Smooth muscle cell (in vitro differentiated cells): ENCODE data around the gene VMAC. TPM values are rescaled to one million over a fixed set of nuclear protein-coding genes. Genes with fewer than 3 reads are reported as not detected.

ENCODE experiments used
- DNase-seq: peaks from one replicate; lab custom pipeline; 2025; ENCODE audit not compliant: unreplicated experiment; lab: John Stamatoyannopoulos, UW
- H2AFZ ChIP-seq: fragments of 200-600 bp; sonication (generic); 2 replicates; pipeline ENCODE4 v1.6.0; 2016; ENCODE audit warnings: antibody characterized with exemption, low read depth, mild to moderate bottlenecking
- H3F3A ChIP-seq: fragments of 200-600 bp; sonication (generic); 2 replicates; pipeline ENCODE4 v1.6.0; 2017; ENCODE audit warnings: antibody characterized with exemption, low read depth
- H3K27ac ChIP-seq: fragments of 200-600 bp; sonication (generic); 2 replicates; pipeline ENCODE4 v1.5.1; 2016; ENCODE audit warnings: low read depth, mild to moderate bottlenecking
- H3K27me3 ChIP-seq: fragments of 200-600 bp; sonication (generic); 2 replicates; pipeline ENCODE4 v1.6.1; 2016; ENCODE audit warnings: low read depth, mild to moderate bottlenecking
- H3K36me3 ChIP-seq: fragments of 200-600 bp; sonication (generic); 2 replicates; pipeline ENCODE4 v1.5.1; 2016; ENCODE audit warnings: low read depth
- H3K4me1 ChIP-seq: fragments of 200-600 bp; sonication (generic); 2 replicates; pipeline ENCODE4 v1.5.1; 2016; ENCODE audit warnings: low read depth
- H3K4me2 ChIP-seq: fragments of 200-600 bp; sonication (generic); 2 replicates; pipeline ENCODE4 v1.6.0; 2016; ENCODE audit warnings: mild to moderate bottlenecking
- H3K4me3 ChIP-seq: fragments of 200-600 bp; sonication (generic); 2 replicates; pipeline ENCODE4 v1.5.1; 2016; ENCODE audit warnings: mild to moderate bottlenecking
- H3K79me2 ChIP-seq: fragments of 200-600 bp; sonication (generic); 2 replicates; pipeline ENCODE4 v1.6.0; 2016; ENCODE audit warnings: low read depth, mild to moderate bottlenecking
- H3K9ac ChIP-seq: fragments of 200-600 bp; sonication (generic); 2 replicates; pipeline ENCODE4 v1.6.0; 2016; ENCODE audit warnings: low read depth
- H3K9me3 ChIP-seq: fragments of 200-600 bp; sonication (generic); replicated peaks from 2 replicates; pipeline ENCODE4 v1.5.1; 2016; ENCODE audit warnings: low read depth
- H4K20me1 ChIP-seq: fragments of 200-600 bp; sonication (generic); 2 replicates; pipeline ENCODE4 v1.6.0; 2016; ENCODE audit warnings: low read depth
- WGBS: methylation state at CpG from one replicate; pipeline ENCODE4 v1.1.7; 2016; ENCODE audit warnings: low lambda C conversion rate; 5-methylcytosine and 5-hydroxymethylcytosine counted together
- polyA plus RNA-seq: library from polyadenylated mRNA; unstranded; fragments of >200 nt; fragmentation: Nextera tagmentation; extraction: Ambion mirVana; gene quantifications from 2 replicates; pipeline ENCODE4 v1.2.1, GENCODE V29; 2016
- total RNA-seq: library from RNA; depleted of rRNA; stranded (reverse); fragments of >200 nt; gene quantifications from 2 replicates; pipeline ENCODE4 v1.2.3, GENCODE V29; 2014
- TF ChIP-seq, protein P1 (sequence below): fragments of 200-600 bp; sonication (generic); IDR thresholded peaks from 2 replicates; pipeline ENCODE4 v1.5.1; 2017; ENCODE audit warnings: borderline replicate concordance, mild to moderate bottlenecking, antibody characterized with exemption; ENCODE audit not compliant: insufficient read depth, poor library complexity, severe bottlenecking

Gene VMAC
- total and polyA plus RNA-seq, 2 experiments from 2014 or later = 0.36 to 0.95 TPM

DNA sequence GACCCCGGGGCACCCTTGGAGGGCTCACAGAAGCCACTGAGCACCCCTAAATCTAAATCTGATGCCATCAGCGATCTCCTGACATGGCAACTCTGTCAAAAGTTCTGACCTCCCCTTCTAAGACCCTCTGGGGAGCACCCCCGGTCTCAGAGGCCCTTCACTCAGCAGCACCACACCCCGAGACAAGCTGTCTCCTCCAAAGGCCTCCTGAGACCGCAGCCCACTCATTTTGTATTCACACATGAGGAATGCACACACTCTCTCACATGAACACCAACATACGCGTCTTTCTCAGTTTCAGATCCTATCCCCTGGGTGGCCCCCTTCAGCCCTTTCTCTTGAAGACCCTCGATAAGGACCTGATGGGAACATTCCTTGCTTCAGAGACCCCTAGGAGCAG, 3.7 kb upstream of the VMAC start:
- Histone ChIP-seq H3K27ac (no peak overlapping the region), H3F3A (no peaks in the 10 kb centered on the region), H3K4me3 (no peak overlapping the region), H2AFZ (no peak overlapping the region), H4K20me1 (peaks cover 64% of the 10 kb centered on the region), H3K9me3 (no peaks in the 10 kb centered on the region), H3K79me2 (peaks cover 48% of the 10 kb centered on the region), H3K4me2 (no peak overlapping the region), H3K4me1 (no peaks in the 10 kb centered on the region), H3K36me3 (no peaks in the 10 kb centered on the region), H3K9ac (no peak overlapping the region), H3K27me3 (no peaks in the 10 kb centered on the region)
- DNase-seq = no peak
- TF ChIP-seq, protein P1, sequence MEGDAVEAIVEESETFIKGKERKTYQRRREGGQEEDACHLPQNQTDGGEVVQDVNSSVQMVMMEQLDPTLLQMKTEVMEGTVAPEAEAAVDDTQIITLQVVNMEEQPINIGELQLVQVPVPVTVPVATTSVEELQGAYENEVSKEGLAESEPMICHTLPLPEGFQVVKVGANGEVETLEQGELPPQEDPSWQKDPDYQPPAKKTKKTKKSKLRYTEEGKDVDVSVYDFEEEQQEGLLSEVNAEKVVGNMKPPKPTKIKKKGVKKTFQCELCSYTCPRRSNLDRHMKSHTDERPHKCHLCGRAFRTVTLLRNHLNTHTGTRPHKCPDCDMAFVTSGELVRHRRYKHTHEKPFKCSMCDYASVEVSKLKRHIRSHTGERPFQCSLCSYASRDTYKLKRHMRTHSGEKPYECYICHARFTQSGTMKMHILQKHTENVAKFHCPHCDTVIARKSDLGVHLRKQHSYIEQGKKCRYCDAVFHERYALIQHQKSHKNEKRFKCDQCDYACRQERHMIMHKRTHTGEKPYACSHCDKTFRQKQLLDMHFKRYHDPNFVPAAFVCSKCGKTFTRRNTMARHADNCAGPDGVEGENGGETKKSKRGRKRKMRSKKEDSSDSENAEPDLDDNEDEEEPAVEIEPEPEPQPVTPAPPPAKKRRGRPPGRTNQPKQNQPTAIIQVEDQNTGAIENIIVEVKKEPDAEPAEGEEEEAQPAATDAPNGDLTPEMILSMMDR = no peak
- 95% methylated on average over 8 of the region's 8 CpGs for WGBS

DNA sequence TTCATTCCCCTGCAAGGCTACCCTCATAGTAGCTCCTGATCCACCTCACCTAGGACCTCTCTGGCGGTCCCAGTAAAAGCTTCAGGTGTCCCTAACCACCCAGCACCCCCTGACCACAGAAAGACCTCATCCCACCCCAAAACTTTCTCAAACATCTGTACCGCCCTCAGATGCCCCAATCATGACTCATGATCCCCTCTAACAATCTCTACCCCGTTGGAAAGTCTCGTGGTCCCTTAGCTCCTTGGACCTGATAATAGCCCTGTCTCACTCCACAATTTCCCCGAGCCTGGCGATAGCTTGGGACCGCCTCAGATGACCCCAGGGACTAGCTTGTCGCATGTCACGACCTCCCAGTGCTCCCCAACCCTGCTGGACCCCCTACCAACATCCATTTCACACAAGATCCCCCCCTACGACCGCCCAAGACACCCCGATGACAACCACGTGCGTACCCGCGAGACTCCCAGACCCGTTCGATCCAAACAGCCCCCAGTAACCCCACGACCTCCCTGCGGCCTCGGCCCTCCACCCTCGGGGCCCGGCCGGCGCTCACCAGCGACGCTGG, 1.5 kb upstream of the VMAC start:
- H3K4me3 ChIP-seq = peak overlapping the region; percentile 96
- peak overlapping the region; percentile 90 for H3K4me2 ChIP-seq
- H3K27ac ChIP-seq = peak overlapping the region; percentile 95
- H3K9ac ChIP-seq = peak overlapping the region; percentile 100
- H3K4me1 ChIP-seq = no peaks in the 10 kb centered on the region
- under 1% methylated on average over 27 of the region's 27 CpGs for WGBS
- TF ChIP-seq, protein P1 = no peak
- no peaks in the 10 kb centered on the region for H3K9me3 ChIP-seq
- H3K36me3 ChIP-seq = no peaks in the 10 kb centered on the region
- H4K20me1 ChIP-seq = peaks cover 43% of the 10 kb centered on the region
- peaks cover 48% of the 10 kb centered on the region for H3K79me2 ChIP-seq
- no peak for DNase-seq
- no peaks in the 10 kb centered on the region for H3F3A ChIP-seq
- H3K27me3 ChIP-seq = no peaks in the 10 kb centered on the region
- peak overlapping the region; percentile 85 for H2AFZ ChIP-seq

DNA sequence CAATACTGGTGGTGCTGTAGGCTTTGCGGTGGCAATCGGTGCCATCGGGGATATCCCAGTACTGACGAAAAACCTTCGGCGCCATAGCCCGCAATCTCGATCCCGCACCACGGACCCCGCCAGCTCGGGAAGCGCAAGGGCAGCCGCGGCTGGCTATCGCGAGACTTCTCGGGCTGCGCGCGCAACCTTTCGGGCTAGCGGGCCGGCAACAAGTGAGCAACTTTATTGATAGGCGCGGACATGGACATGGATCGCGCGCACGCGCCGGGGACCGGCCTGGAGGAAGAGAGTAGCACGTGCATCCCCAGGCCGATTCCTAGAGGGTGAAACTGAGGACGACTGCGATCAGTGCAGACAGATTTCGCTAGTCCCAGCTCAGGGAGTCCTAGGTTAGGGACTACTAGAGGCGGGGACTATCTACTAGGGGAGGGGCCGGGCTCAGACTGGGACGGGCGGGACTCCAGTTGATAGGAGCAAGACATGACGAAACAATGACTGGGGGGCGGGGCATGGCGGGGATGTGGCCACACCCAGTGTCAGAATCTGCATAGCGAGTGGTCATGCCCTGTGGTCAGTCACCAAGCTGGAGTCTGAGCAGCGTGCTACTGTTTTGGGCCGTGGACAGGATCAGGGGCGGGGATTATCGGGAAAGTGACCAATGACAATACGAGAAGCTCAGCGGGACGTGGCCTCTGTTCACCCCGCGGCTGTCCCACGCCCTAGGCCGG, 884 bp upstream of the VMAC start, which contains the start of gene NDUFA11:
Gene NDUFA11, minus strand, starts transcription at position 167 of the 728 bp plus-strand sequence. Its CDS starts 82 bp downstream, at position 85.
- Histone ChIP-seq H3K9ac (peak within 1 kb of the TSS; percentile 100), H3F3A (no peaks in the 10 kb centered on the region), H3K4me2 (peak within 1 kb of the TSS; percentile 90), H3K4me3 (peak within 1 kb of the TSS; percentile 96), H3K79me2 (peaks cover 42% of the 10 kb centered on the region), H3K27me3 (no peaks in the 10 kb centered on the region), H4K20me1 (peaks cover 36% of the 10 kb centered on the region), H3K27ac (peak within 1 kb of the TSS; percentile 95), H3K36me3 (no peaks in the 10 kb centered on the region), H3K9me3 (no peaks in the 10 kb centered on the region), H2AFZ (peak within 1 kb of the TSS; percentile 85), H3K4me1 (no peaks in the 10 kb centered on the region)
- TF ChIP-seq, protein P1 = no peak
- DNase-seq = peak; percentile 100
- WGBS = 1% methylated on average over 57 of the region's 57 CpGs
